Endothelial cell of umbilical vein (primary cell): ENCODE data around the gene MAN2B1. TPM values are rescaled to one million over a fixed set of nuclear protein-coding genes. Genes with fewer than 3 reads are reported as not detected.

Experiments used
- BruUV-seq: library from RNA; stranded (reverse); fragments of 400-500 nt; replicated peaks from 2 replicates; lab custom pipeline; 2021; lab: Mats Ljungman, UMichigan
- CTCF ChIA-PET: fragments of 300-600, 350-600 bp; sonication (Branson Sonifier 250); formaldehyde crosslinking; loops from one replicate; lab custom pipeline; 2021; ENCODE audit warnings: antibody characterized with exemption, inconsistent platforms; lab: Charles Lee
- POLR2A ChIA-PET: fragments of 300-600, 350-600 bp; sonication (Branson Sonifier 250); formaldehyde crosslinking; loops from one replicate; lab custom pipeline; 2021; ENCODE audit warnings: antibody characterized with exemption, inconsistent platforms; lab: Charles Lee
- DNase-seq: peaks from one replicate; pipeline ENCODE4 v3.0.0-alpha.2; 2011; ENCODE audit warnings: low read depth, low spot score
- FAIRE-seq: peaks from 2 replicates; lab custom pipeline; 2011; peaks lifted over from hg19 to GRCh38; lab: Jason Lieb, UNC
- H2AFZ ChIP-seq: 2 replicates; pipeline ENCODE4 v1.6.0; 2012; ENCODE audit warnings: low read depth, low read length, control low read depth, inconsistent platforms
- H3K27ac ChIP-seq: 2 replicates; pipeline ENCODE4 v1.5.1; 2011; ENCODE audit warnings: low read depth, mild to moderate bottlenecking, control low read depth, low read length, moderate library complexity; ENCODE audit not compliant: insufficient read depth
- H3K27me3 ChIP-seq, 2 experiments: 2 replicates each; pipeline versions ENCODE4 v1.6.0 to v1.6.1; 2011; ENCODE audit warnings: low read length in 2 of 2, mixed read lengths in 1 of 2; ENCODE audit not compliant: control insufficient read depth in 2 of 2, insufficient read depth in 2 of 2
- H3K36me3 ChIP-seq, 2 experiments: 2 replicates in 1 of 2; 3 replicates in 1 of 2; pipeline ENCODE4 v1.5.1; 2011; ENCODE audit warnings: low read length in 2 of 2, mild to moderate bottlenecking in 1 of 2, moderate library complexity in 1 of 2; ENCODE audit not compliant: control insufficient read depth in 2 of 2, insufficient read depth in 2 of 2; ENCODE audit errors: extremely low read depth in 1 of 2
- H3K4me1 ChIP-seq: 3 replicates; pipeline ENCODE4 v1.5.1; 2011; ENCODE audit warnings: mild to moderate bottlenecking, low read length; ENCODE audit not compliant: control insufficient read depth, insufficient read depth; ENCODE audit errors: extremely low read depth
- H3K4me2 ChIP-seq: 2 replicates; pipeline ENCODE4 v1.6.1; 2011; ENCODE audit warnings: low read length, control low read depth, mixed read lengths; ENCODE audit not compliant: insufficient read depth
- H3K4me3 ChIP-seq, 3 experiments: fragments of 200-600 bp in 1 of 3; sonication (generic), shearing (Covaris generic) in 1 of 3; replicated peaks in 1 of 3; 2 replicates each; pipeline ENCODE4 v1.5.1; 2011 to 2016; ENCODE audit warnings: control low read depth in 3 of 3, low read length in 3 of 3, mild to moderate bottlenecking in 2 of 3, inconsistent platforms in 1 of 3, low read depth in 1 of 3, moderate library complexity in 1 of 3; ENCODE audit not compliant: insufficient read depth in 1 of 3
- H3K79me2 ChIP-seq: 2 replicates; pipeline ENCODE4 v1.6.0; 2012; ENCODE audit warnings: low read length, inconsistent platforms; ENCODE audit not compliant: control insufficient read depth, insufficient read depth
- H3K9ac ChIP-seq: replicated peaks from 2 replicates; pipeline ENCODE3; 2011; ENCODE audit warnings: low read length, control low read depth; ENCODE audit not compliant: insufficient read depth; ENCODE audit errors: extremely low read depth
- H3K9me1 ChIP-seq: replicated peaks from 3 replicates; pipeline ENCODE4 v1.6.0; 2011; ENCODE audit warnings: mild to moderate bottlenecking, low read length; ENCODE audit not compliant: control insufficient read depth, insufficient read depth; ENCODE audit errors: extremely low read depth
- H3K9me3 ChIP-seq: replicated peaks from 2 replicates; pipeline ENCODE4 v1.5.1; 2012; ENCODE audit warnings: low read length, inconsistent platforms; ENCODE audit not compliant: control insufficient read depth, insufficient read depth
- H4K20me1 ChIP-seq: replicated peaks from 2 replicates; pipeline ENCODE3; 2011; ENCODE audit warnings: mild to moderate bottlenecking, low read length; ENCODE audit not compliant: control insufficient read depth, insufficient read depth; ENCODE audit errors: extremely low read depth
- CTCF ChIP-seq, 2 donors: IDR thresholded peaks; 1 replicate in 1 of 2; 2 replicates in 1 of 2; pipeline ENCODE4 v1.5.1; 2011; ENCODE audit warnings: low read length in 2 of 2, mild to moderate bottlenecking in 2 of 2, moderate library complexity in 2 of 2, control low read depth in 1 of 2, inconsistent platforms in 1 of 2, low read depth in 1 of 2; ENCODE audit not compliant: insufficient read depth in 1 of 2; ENCODE audit errors: extremely low read depth in 1 of 2
- EZH2 ChIP-seq: IDR thresholded peaks from 2 replicates; pipeline ENCODE4 v1.6.1; 2012; ENCODE audit warnings: borderline replicate concordance, low read depth, mild to moderate bottlenecking, moderate library complexity, low read length, inconsistent platforms; ENCODE audit not compliant: severe bottlenecking
- FOS ChIP-seq: IDR thresholded peaks from 2 replicates; pipeline ENCODE4 v1.6.1; 2011; ENCODE audit warnings: mild to moderate bottlenecking, low read length, moderate library complexity, borderline replicate concordance; ENCODE audit not compliant: insufficient read depth
- GATA2 ChIP-seq: IDR thresholded peaks from 2 replicates; pipeline ENCODE4 v1.7.0; 2011; ENCODE audit warnings: low read depth, mild to moderate bottlenecking, moderate library complexity, mixed read lengths, low read length; ENCODE audit not compliant: insufficient read length, insufficient read depth
- JUN ChIP-seq: IDR thresholded peaks from 2 replicates; pipeline ENCODE4 v1.6.1; 2011; ENCODE audit warnings: borderline replicate concordance, low read depth; ENCODE audit not compliant: insufficient read length, insufficient read depth
- MAX ChIP-seq: IDR thresholded peaks from 2 replicates; pipeline ENCODE4 v1.6.1; 2011; ENCODE audit not compliant: insufficient read depth, insufficient read length
- MYC ChIP-seq: IDR thresholded peaks from one replicate; pipeline ENCODE4 v1.6.1; 2011; ENCODE audit warnings: mild to moderate bottlenecking, low read depth, low read length
- POLR2A ChIP-seq: IDR thresholded peaks from 2 replicates; pipeline ENCODE4 v1.6.1; 2012; ENCODE audit warnings: low read depth, mild to moderate bottlenecking, control low read depth, low read length
- POLR2AphosphoS5 ChIP-seq: IDR thresholded peaks from 2 replicates; pipeline ENCODE4 v1.6.1; 2012; ENCODE audit warnings: low read depth, mild to moderate bottlenecking, control low read depth, low read length, moderate library complexity; ENCODE audit not compliant: insufficient read depth
- dilution Hi-C: fragments of 300-500 bp; cut with MboI; formaldehyde crosslinking; loops from one replicate; pipeline ENCODE4 v1.15.0; 2019; ENCODE audit warnings: low sequenced_read_pairs; ENCODE audit not compliant: extremely low pct_ligation_motif_present
- intact Hi-C: fragments of 100-400 bp; cut with micrococcal nuclease; formaldehyde crosslinking; loops from one replicate; pipeline ENCODE4 v1.10.0; 2022
- polyA plus RNA-seq, 4 experiments: library from polyadenylated mRNA; depleted of rRNA in 3 of 4; stranded (reverse) in 3 of 4; unstranded in 1 of 4; fragments of >200 nt; gene quantifications; 2 replicates each; pipeline versions ENCODE4 v1.2.1 to v1.2.3, GENCODE V29; 2011 to 2012; ENCODE audit warnings: missing spikeins in 1 of 4
- total RNA-seq: library from RNA; stranded (reverse); gene quantifications from 2 replicates; pipeline ENCODE4 v1.2.3, GENCODE V29; 2021

Gene MAN2B1
- total and polyA plus RNA-seq, 2 donors (not counting 3 experiments of a cell fraction or from before 2014, with no cell fraction given) = 64.4 to 76.8 TPM

DNA sequence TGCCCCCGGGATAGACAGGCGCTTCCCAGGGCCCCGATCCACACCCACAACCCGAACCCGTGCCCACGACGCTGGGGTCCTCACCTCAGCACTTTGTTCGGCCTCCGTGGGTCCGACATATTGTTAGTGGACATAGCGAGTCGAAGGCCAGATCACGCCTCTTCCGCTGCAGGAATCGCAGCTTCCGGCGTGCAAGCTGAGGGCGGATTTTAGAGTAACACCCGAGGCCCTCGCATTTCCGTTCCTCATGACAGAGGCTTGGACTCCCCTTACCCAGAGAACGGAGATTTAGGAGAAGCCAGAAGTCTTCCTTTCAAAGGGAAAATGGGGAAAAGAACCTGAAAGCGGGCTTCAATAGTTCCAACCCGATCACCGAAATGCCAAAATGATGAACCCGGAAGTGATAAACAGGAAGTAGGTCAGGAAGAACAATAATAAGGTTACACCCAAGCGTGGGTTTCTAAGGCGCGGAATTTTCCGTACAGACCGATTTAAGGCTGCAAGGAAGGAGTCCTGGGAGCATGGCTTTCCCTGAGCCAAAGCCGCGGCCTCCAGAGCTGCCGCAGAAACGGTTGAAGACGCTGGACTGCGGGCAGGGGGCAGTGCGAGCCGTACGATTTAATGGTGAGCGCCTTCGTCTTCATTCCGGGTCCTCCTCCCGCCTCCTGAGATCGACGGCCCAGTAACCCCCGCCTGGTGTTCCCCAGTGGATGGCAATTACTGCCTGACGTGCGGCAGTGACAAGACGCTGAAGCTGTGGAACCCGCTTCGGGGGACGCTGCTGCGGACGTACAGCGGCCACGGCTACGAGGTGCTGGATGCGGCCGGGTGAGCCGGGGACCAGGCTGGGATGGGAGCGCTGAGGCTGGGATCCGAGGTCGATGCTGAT, 3.0 kb upstream of the MAN2B1 start:
- Histone ChIP-seq H3K27me3 (no peaks in the 10 kb centered on the region), H3K27ac (peak overlapping the region; percentile 90), H3K36me3 (peaks cover 2 to 14% of the 10 kb centered on the region in 2 experiments), H3K9me1 (no peaks in the 10 kb centered on the region), H2AFZ (peak overlapping the region; percentile 71), H3K79me2 (peaks cover 16% of the 10 kb centered on the region), H3K4me3 (peak overlapping the region; percentile 52 to 87 (median 83)), H3K9ac (peak overlapping the region; percentile 90), H3K4me1 (peaks cover 20% of the 10 kb centered on the region), H4K20me1 (no peaks in the 10 kb centered on the region), H3K9me3 (no peaks in the 10 kb centered on the region), H3K4me2 (peak overlapping the region; percentile 78)
- intact Hi-C loops = loop anchor here (1.0 to 5.0 kb wide), 4 partner anchors 59 to 747 kb away; partner anchors contain the start of genes ZNF136, ZNF490 and ZNF791
- ChIA-PET POLR2A (no interaction called here), CTCF (interaction anchor here (1.0 to 1.6 kb wide), 3 partner anchors 16 to 579 kb away, joined by 3 to 5 read pairs (median 3); no protein-coding TSS in a partner anchor)
- peak; percentile 98 for FAIRE-seq
- DNase-seq = peak; percentile 86
- BruUV-seq = TSS peak; percentile 51
- dilution Hi-C loops = no loop called here
- TF ChIP-seq GATA2 (no peak), POLR2A (peak; percentile 42)

GRCh38 chr19:12668932-12669269, 2.4 kb upstream of the MAN2B1 start:
- H3K4me2 ChIP-seq = peak overlapping the region; percentile 78

More at GRCh38 chr19:12668932-12669269, 2.4 kb upstream of the MAN2B1 start:
- dilution Hi-C loops (no loop called here), intact Hi-C loops (loop anchor here (1.0 to 5.0 kb wide), 3 partner anchors 59 to 747 kb away; partner anchors contain the start of genes ZNF136, ZNF490 and ZNF791)
- H3K4me1 ChIP-seq = peaks cover 20% of the 10 kb centered on the region
- peak overlapping the region; percentile 90 for H3K9ac ChIP-seq
- H4K20me1 ChIP-seq = no peaks in the 10 kb centered on the region
- H3K27ac ChIP-seq = peak overlapping the region; percentile 90
- peak overlapping the region; percentile 71 for H2AFZ ChIP-seq
- peaks cover 0 to 9% of the 10 kb centered on the region in 2 experiments for H3K36me3 ChIP-seq
- H3K27me3 ChIP-seq = no peaks in the 10 kb centered on the region
- ChIA-PET POLR2A (no interaction called here), CTCF (interaction anchor here (1.0 to 1.6 kb wide), 2 partner anchors 17 to 578 kb away, joined by 3 to 5 read pairs; no protein-coding TSS in a partner anchor)
- TF ChIP-seq MYC (no peak), POLR2A (no peak), MAX (no peak), POLR2AphosphoS5 (no peak), GATA2 (no peak), JUN (no peak), FOS (no peak), EZH2 (no peak), CTCF (IDR thresholded peaks at IDR 0.05; ENCODE audit: extremely low read depth in 1 of 2, insufficient read depth in 1 of 2, low read depth in 1 of 2, low read length in 2 of 2) (no peak)
- BruUV-seq = TSS peak; percentile 44
- no peak for FAIRE-seq
- H3K9me1 ChIP-seq = no peaks in the 10 kb centered on the region
- H3K79me2 ChIP-seq = peaks cover 16% of the 10 kb centered on the region
- DNase-seq = no peak
- H3K4me3 ChIP-seq = peak overlapping the region; percentile 52 to 87 (median 83)
- no peaks in the 10 kb centered on the region for H3K9me3 ChIP-seq
